Measurements from ENCODE around the gene FBXO3.

- TF ChIP-seq BRF2 (CRISPR knock-in tag; IDR thresholded peaks at IDR 0.05): no peak
- no peak for TF ChIP-seq HOXA7 (CRISPR knock-in tag; IDR thresholded peaks at IDR 0.05)
- no peak for TF ChIP-seq ZHX2 (IDR thresholded peaks at IDR 0.05; ENCODE audit: low read depth)
- no peak for TF ChIP-seq ZHX2 (CRISPR knock-in tag; IDR thresholded peaks at IDR 0.05; ENCODE audit: borderline replicate concordance)
- no peak for TF ChIP-seq SKIL (CRISPR knock-in tag; IDR thresholded peaks at IDR 0.05; ENCODE audit: borderline replicate concordance)
- TF ChIP-seq KIAA2018 (CRISPR knock-in tag; IDR thresholded peaks at IDR 0.05; ENCODE audit: borderline replicate concordance): no peak
- no peak for TF ChIP-seq MAZ (IDR thresholded peaks at IDR 0.05; ENCODE audit: borderline replicate concordance, low read depth, low read length)
- no peak for TF ChIP-seq MAZ (CRISPR knock-in tag; IDR thresholded peaks at IDR 0.05; ENCODE audit: low read depth)
- no peak for TF ChIP-seq MAFF (IDR thresholded peaks at IDR 0.05; ENCODE audit: low read depth, low read length)
- no peak for TF ChIP-seq ZNF367 (CRISPR knock-in tag; IDR thresholded peaks at IDR 0.05; ENCODE audit: borderline replicate concordance)
- TF ChIP-seq ZBTB1 (CRISPR knock-in tag; IDR thresholded peaks at IDR 0.05; ENCODE audit: borderline replicate concordance): no peak
- no peak for TF ChIP-seq CBX5 (CRISPR knock-in tag; IDR thresholded peaks at IDR 0.05; ENCODE audit: borderline replicate concordance)
These were observed 61.9 kb downstream of the FBXO3 start for GRCh38 chr11:33712436-33712835.

Data from HepG2 (cell line).